Epithelial cell of esophagus (primary cell): ENCODE measurements around the gene TMPRSS11F.
A peak's percentile ranks its signal among the peaks of the same experiment; 100 is the strongest.

Experiments
- DNase-seq: peaks from one replicate; pipeline ENCODE4 v3.0.0; 2010; ENCODE audit warnings: low read depth
- H3K4me3 ChIP-seq: 2 replicates; pipeline ENCODE4 v1.5.1; 2011; ENCODE audit warnings: mild to moderate bottlenecking, low read length, control low read depth
- TF ChIP-seq, protein P1 (sequence below): IDR thresholded peaks from 2 replicates; pipeline ENCODE4 v1.5.1; 2011; ENCODE audit warnings: low read depth, mild to moderate bottlenecking, low read length, control low read depth, inconsistent platforms; ENCODE audit not compliant: insufficient read depth; ENCODE audit errors: missing control alignments

TMPRSS11F gene

DNA sequence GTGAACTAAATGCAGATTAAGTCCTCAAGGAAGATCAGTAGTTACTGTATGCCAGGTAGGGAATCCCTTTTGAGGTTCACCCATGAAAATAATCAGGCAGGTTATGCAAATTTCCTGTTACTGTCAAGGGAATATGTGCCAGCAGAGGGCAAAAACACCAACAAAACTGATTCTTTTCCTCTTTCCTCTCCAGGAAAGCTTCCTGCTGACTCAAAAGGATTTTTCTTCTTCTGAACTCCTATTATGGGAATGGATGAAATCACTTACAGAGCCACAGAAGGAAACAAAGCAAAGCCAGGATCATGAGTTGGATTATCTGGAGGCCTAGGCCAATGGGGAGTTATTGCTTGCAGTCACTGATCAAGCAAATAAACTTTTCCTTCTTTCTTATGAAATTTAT, 49.7 kb downstream of the TMPRSS11F start:
- peak; percentile 59 for DNase-seq
- no peak overlapping the region for H3K4me3 ChIP-seq
- TF ChIP-seq, protein P1, sequence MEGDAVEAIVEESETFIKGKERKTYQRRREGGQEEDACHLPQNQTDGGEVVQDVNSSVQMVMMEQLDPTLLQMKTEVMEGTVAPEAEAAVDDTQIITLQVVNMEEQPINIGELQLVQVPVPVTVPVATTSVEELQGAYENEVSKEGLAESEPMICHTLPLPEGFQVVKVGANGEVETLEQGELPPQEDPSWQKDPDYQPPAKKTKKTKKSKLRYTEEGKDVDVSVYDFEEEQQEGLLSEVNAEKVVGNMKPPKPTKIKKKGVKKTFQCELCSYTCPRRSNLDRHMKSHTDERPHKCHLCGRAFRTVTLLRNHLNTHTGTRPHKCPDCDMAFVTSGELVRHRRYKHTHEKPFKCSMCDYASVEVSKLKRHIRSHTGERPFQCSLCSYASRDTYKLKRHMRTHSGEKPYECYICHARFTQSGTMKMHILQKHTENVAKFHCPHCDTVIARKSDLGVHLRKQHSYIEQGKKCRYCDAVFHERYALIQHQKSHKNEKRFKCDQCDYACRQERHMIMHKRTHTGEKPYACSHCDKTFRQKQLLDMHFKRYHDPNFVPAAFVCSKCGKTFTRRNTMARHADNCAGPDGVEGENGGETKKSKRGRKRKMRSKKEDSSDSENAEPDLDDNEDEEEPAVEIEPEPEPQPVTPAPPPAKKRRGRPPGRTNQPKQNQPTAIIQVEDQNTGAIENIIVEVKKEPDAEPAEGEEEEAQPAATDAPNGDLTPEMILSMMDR = peak; percentile 35

DNA sequence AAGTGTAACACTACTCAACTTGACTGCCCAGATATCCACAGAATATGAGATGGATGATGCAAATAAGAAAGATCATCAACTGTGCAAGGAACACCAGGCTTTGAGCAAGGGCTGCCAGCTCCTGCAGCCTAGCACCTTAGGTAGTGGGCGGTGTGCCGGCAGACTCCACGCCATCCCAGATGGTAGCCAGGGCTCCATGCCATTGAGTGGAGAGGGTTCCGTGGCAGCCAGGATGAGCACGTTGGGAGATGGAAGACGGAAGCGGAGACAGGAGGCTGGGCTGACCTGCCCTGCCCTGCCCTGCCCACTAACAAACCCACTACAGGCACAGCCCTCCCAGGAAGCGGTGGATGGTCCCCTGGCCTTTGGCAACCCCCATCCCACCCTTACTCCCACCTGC, 51.9 kb downstream of the TMPRSS11F start:
- TF ChIP-seq, protein P1 = no peak
- H3K4me3 ChIP-seq = no peak overlapping the region
- no peak for DNase-seq

DNA sequence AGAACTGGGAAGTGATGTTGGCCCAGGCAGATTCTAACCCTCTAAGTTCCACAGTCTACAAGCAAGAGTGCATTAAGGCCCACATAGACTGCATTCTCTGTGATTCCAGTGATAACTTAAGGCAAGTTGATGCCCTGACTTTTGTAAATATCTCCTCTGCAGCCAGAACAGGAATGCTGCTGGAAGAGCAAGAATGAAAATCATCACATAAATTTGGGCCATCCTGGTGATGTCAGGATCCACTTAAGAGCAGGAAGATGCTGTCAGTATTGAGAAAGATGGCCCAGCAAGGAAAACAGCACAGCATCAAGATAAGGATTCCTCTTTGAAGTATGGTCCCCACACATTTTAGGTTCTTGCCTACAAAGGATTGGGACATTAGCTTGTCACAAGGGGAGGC, 52.4 kb downstream of the TMPRSS11F start:
- H3K4me3 ChIP-seq = no peak overlapping the region
- no peak for DNase-seq
- TF ChIP-seq, protein P1 = no peak

DNA sequence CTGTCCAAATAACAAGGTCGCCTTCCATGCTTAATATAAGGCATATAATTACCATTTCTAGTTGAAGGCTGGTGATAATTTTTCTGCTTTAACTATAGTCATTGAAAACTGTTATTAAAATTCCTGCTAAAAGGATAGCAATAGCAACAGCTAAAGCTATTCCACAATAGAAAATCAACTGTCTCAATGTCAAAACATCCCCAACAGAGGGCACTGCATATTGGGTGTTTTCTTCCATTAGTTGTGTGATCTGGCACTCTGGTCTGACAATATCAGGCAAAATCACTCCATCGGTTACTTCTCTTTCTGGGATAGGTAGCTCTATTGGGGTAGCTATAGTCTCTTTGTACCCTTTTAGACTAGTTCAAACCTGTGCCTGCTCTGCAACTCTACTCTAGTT, 53.5 kb downstream of the TMPRSS11F start:
- TF ChIP-seq, protein P1 = no peak
- no peak overlapping the region for H3K4me3 ChIP-seq
- peak; percentile 20 for DNase-seq

DNA sequence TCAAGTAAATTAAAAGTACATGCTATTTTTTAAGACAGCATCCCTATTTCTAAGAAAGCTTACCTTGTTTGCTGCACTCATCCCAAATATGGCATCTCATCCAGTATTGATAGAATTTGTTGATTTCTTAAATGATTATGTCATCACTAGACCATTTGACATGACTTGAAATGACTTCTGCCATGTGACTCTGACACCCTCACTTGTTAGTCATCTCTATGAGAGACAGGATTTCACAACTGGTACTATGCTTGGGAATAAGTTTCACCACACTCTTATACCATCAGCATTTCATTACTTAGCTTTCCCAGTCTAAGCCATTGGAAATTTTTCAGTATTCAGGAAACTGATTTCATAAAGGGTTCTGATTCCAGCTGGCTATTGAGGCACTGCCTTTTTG, 55.3 kb downstream of the TMPRSS11F start:
- peak; percentile 95 for DNase-seq
- H3K4me3 ChIP-seq = no peak overlapping the region
- TF ChIP-seq, protein P1 = no peak

DNA sequence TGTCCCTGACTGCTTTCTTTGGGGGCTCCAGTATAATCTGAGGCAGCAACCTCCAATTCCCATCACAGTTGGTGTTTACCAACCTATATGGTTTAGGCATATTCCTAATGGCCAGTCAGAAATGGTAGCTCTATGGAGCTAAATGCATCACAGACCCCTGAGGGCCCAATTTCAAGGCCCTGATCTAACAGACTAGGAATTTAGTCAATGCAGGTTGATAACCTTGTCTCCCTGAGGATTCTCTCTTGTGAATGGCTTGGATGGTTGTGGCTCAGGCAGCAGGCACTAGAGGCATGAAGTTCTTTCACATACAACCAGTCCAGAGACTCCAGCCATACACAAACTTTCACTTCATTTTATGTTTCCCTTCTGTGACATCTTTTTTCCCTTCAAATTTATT, 59.4 kb downstream of the TMPRSS11F start:
- TF ChIP-seq, protein P1 = no peak
- DNase-seq = no peak
- H3K4me3 ChIP-seq = no peak overlapping the region

DNA sequence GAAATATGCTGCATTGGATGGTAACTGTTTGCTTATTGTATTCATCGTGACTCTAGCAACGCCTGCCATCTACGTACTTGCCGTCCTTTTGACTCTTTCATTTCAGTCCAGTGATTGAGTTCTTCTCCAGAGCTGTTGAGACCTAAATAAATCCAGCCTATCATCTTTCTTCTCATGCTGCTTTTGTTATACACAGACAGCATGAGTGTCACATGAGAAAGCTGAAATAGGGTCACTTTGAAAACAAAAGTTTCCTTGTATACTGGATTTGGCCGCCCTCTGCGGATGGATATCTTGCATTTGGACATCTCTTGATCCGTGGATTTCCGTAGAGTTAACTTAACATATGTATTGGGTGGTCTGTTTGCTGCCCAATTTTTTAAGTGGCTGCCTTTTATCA, 67.2 kb downstream of the TMPRSS11F start:
- TF ChIP-seq, protein P1 = no peak
- H3K4me3 ChIP-seq = no peak overlapping the region

More for the DNA sequence above, 67.2 kb downstream of the TMPRSS11F start:
- no peak for DNase-seq
